ENCODE results near the gene JAML. TPM values are rescaled to one million over a fixed set of nuclear protein-coding genes. Genes with fewer than 3 reads are reported as not detected.
A peak's percentile ranks its signal among the peaks of the same experiment; 100 is the strongest.

Gene JAML
- total RNA-seq, 1 donor from 2014 or later, result 0.19 TPM

DNA sequence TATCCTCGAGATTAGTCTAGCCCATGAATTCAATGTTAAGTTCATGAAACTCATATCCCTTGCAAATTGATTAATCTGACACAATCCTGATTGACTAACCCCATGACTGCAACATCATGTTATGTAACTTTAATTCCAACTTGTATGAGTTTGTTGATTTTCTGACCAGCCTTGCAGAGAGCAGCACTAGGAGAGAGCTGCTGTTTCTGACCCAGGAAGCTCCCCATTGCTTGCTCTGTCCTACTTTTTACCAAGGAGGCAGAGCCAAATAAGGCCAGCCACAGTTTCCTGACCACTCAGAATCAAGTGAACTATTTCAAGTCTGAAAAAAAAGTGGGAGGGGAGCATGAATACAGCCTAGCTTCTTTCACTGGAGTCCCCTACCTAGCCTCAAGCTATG is 14.1 kb upstream of the JAML start:
- peaks cover 18% of the 10 kb centered on the region for H3K27me3 Mint-ChIP-seq
- no peak overlapping the region for H3K4me3 Mint-ChIP-seq
- peak overlapping the region; percentile 30 for H3K27ac Mint-ChIP-seq
- no peak for DNase-seq (ENCODE audit: extremely low spot score, unreplicated experiment)
- TF ChIP-seq, protein P1, sequence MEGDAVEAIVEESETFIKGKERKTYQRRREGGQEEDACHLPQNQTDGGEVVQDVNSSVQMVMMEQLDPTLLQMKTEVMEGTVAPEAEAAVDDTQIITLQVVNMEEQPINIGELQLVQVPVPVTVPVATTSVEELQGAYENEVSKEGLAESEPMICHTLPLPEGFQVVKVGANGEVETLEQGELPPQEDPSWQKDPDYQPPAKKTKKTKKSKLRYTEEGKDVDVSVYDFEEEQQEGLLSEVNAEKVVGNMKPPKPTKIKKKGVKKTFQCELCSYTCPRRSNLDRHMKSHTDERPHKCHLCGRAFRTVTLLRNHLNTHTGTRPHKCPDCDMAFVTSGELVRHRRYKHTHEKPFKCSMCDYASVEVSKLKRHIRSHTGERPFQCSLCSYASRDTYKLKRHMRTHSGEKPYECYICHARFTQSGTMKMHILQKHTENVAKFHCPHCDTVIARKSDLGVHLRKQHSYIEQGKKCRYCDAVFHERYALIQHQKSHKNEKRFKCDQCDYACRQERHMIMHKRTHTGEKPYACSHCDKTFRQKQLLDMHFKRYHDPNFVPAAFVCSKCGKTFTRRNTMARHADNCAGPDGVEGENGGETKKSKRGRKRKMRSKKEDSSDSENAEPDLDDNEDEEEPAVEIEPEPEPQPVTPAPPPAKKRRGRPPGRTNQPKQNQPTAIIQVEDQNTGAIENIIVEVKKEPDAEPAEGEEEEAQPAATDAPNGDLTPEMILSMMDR (conservative IDR thresholded peaks at IDR 0.05), result no peak
- no peaks in the 10 kb centered on the region for H3K9me3 Mint-ChIP-seq
- H3K4me1 Mint-ChIP-seq (ENCODE audit: unreplicated experiment), result peaks cover 12% of the 10 kb centered on the region
- peaks cover under 1% of the 10 kb centered on the region for H3K36me3 Mint-ChIP-seq

DNA sequence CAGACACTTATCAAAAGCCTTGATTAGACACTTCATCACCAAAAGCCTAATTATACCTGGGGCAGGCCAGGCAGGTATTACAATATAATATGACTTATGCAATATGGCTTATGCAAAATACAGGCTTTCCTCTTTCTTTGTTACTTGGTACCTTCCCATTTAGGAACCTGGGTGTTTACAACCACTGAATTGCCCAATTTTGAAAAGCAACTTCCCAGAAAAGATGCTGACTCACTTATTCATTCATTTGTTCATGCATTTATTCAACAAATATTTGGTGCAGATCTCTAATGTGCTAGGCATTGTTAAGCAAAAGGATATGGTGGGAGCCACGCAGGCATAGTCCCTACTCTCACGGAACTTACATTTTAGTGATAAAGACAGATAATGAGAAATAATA is 13.6 kb upstream of the JAML start:
- Mint-ChIP-seq H3K27me3 (peaks cover 17% of the 10 kb centered on the region), H3K36me3 (no peaks in the 10 kb centered on the region), H3K27ac (peak overlapping the region; percentile 30), H3K4me1 (ENCODE audit: unreplicated experiment) (peaks cover 12% of the 10 kb centered on the region), H3K9me3 (no peaks in the 10 kb centered on the region), H3K4me3 (no peak overlapping the region)
- DNase-seq (ENCODE audit: extremely low spot score, unreplicated experiment), result no peak
- TF ChIP-seq, protein P1 (conservative IDR thresholded peaks at IDR 0.05), result no peak

DNA sequence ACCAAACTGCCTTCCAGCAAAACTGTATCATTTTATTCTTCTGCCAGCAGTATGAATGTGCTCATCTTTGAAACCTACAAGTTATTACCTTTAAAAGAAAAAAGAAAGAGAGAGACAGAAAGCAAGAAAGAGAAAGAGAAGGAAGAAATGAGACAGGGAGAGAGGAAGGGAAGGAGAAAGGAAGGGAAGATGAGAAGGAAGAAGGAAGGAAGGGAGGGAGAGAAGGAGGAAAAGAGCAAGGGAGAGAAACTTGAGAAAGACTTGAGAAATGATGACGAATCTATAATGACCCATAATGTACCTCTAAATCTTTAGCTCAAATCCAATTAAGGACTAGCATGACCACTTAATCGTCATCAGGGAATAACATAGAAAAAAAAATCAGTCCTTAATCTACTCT is 11.4 kb upstream of the JAML start:
- H3K27me3 Mint-ChIP-seq, result peaks cover 3% of the 10 kb centered on the region
- no peaks in the 10 kb centered on the region for H3K36me3 Mint-ChIP-seq
- TF ChIP-seq, protein P1 (conservative IDR thresholded peaks at IDR 0.05), result no peak
- H3K4me1 Mint-ChIP-seq (ENCODE audit: unreplicated experiment), result peaks cover 3% of the 10 kb centered on the region
- no peaks in the 10 kb centered on the region for H3K9me3 Mint-ChIP-seq
- H3K27ac Mint-ChIP-seq, result no peak overlapping the region
- no peak for DNase-seq (ENCODE audit: extremely low spot score, unreplicated experiment)
- no peak overlapping the region for H3K4me3 Mint-ChIP-seq

DNA sequence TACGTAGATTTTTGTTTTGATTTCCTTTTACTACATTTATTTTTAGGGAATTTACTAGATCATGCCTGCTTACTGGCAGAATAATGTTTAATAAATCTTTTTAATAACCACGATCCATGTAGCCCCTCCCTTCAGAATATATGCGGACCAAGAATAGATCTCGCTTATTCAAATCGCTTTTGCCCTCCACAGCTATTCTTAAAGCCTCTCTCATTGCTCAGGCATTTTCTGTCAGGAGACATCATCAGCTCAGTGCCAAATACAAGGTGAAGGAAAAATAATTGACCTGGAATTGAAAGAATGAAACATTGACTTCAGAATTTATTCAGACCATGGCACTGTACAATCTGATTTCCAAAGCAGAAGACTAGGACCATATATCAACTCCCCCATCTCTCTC is 10.0 kb upstream of the JAML start:
- DNase-seq (ENCODE audit: extremely low spot score, unreplicated experiment), result no peak
- Mint-ChIP-seq H3K4me3 (no peak overlapping the region), H3K27me3 (peaks cover 3% of the 10 kb centered on the region), H3K27ac (no peak overlapping the region), H3K9me3 (no peaks in the 10 kb centered on the region), H3K36me3 (no peaks in the 10 kb centered on the region), H3K4me1 (ENCODE audit: unreplicated experiment) (no peaks in the 10 kb centered on the region)
- TF ChIP-seq, protein P1 (conservative IDR thresholded peaks at IDR 0.05), result no peak

DNA sequence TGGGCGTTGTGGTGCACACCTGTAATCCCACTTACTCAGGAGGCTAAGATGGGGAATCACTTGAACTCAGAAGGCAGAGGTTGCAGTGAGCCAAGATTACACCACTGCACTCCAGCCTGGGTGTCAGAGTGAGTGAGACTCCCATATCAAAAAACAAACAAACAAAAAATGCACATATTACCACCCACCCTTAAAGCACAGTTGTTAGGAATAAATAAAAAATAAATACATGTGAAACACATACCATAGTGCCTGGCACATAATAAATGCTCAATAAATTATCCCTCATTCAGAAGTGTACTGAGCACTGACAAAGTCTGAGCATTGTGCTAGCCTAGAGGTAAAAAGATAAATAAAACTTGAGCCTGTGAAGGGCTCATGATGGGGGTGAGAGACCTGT is 9.0 kb upstream of the JAML start:
- DNase-seq (ENCODE audit: extremely low spot score, unreplicated experiment), result no peak
- TF ChIP-seq, protein P1 (conservative IDR thresholded peaks at IDR 0.05), result no peak
- H3K4me1 Mint-ChIP-seq (ENCODE audit: unreplicated experiment), result no peaks in the 10 kb centered on the region
- peak overlapping the region; percentile 60 for H3K27ac Mint-ChIP-seq
- H3K4me3 Mint-ChIP-seq, result no peak overlapping the region
- peaks cover 3% of the 10 kb centered on the region for H3K27me3 Mint-ChIP-seq
- H3K36me3 Mint-ChIP-seq, result no peaks in the 10 kb centered on the region
- no peaks in the 10 kb centered on the region for H3K9me3 Mint-ChIP-seq

DNA sequence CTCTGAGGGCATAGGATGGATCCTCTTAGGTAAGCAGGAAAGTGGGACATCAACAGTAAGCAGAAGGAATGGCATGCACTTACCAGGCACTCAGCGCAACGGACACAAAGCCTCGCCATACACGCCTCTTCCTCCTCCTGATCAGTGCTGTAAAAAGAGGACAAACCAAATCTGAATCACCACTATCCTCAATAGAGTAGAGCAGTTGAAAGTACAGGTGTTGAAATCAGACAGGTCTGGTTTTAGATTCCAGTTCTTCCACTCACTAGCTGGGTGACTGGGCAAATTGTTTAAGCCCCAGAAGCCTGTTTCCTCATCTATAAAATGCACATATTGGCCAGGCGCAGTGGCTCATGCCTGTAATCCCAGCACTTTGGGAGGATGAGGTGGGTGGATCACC is 8.6 kb upstream of the JAML start:
- TF ChIP-seq, protein P1 (conservative IDR thresholded peaks at IDR 0.05), result no peak
- Mint-ChIP-seq H3K36me3 (no peaks in the 10 kb centered on the region), H3K4me3 (no peak overlapping the region), H3K27ac (peak overlapping the region; percentile 60), H3K27me3 (peaks cover 3% of the 10 kb centered on the region), H3K4me1 (ENCODE audit: unreplicated experiment) (no peaks in the 10 kb centered on the region), H3K9me3 (no peaks in the 10 kb centered on the region)
- DNase-seq (ENCODE audit: extremely low spot score, unreplicated experiment), result no peak
